Body of pancreas (tissue), 4 donors: Measurements from ENCODE around the gene KDM4B. TPM values are rescaled to one million over a fixed set of nuclear protein-coding genes. Genes with fewer than 3 reads are reported as not detected.
A peak's percentile ranks its signal among the peaks of the same experiment; 100 is the strongest.

ENCODE experiments used
- ATAC-seq: fragments of 150-250 bp; one replicate; pipeline ENCODE4 v1.9.1; 2016
- DNase-seq, 4 donors: peaks; one replicate each; pipeline ENCODE4 v3.0.0-alpha.2; 2019
- H3K27ac ChIP-seq, 4 donors: fragments of 200-600 bp; sonication (generic); 1 replicate in 3 of 4; 2 replicates in 1 of 4; pipeline versions ENCODE4 v1.5.1 to v1.6.1; 2016 to 2019; ENCODE audit warnings: mild to moderate bottlenecking in 1 of 4, mixed read lengths in 1 of 4, moderate library complexity in 1 of 4
- H3K27me3 ChIP-seq, 2 donors: fragments of 200-600 bp; sonication (generic); one replicate each; pipeline ENCODE4 v1.6.0; 2016; ENCODE audit warnings: mild to moderate bottlenecking in 1 of 2
- H3K36me3 ChIP-seq, 2 donors: fragments of 200-600 bp; sonication (generic); replicated peaks in 1 of 2; 2 replicates each; pipeline ENCODE4 v1.5.1; 2016; ENCODE audit warnings: low read depth in 2 of 2; ENCODE audit not compliant: insufficient read depth in 1 of 2
- H3K4me1 ChIP-seq: fragments of 200-600 bp; sonication (generic); one replicate; pipeline ENCODE4 v1.6.0; 2016
- H3K4me3 ChIP-seq, 2 donors: fragments of 200-600 bp; sonication (generic); 1 replicate in 1 of 2; 2 replicates in 1 of 2; pipeline ENCODE4 v1.5.1; 2016 to 2019
- H3K9me3 ChIP-seq, 3 donors: fragments of 200-600 bp; sonication (generic); 1 replicate in 2 of 3; 2 replicates in 1 of 3; pipeline ENCODE4 v1.5.1; 2016
- CTCF ChIP-seq, 7 experiments: fragments of 450-650 bp in 4 of 7; fragments of 200-600 bp in 3 of 7; sonication (generic) in 3 of 7; IDR thresholded peaks; one replicate each; pipeline ENCODE4 v1.5.1; 2016 to 2019; ENCODE audit warnings: antibody characterized with exemption in 7 of 7
- POLR2A ChIP-seq, 3 donors: fragments of 450-650 bp; IDR thresholded peaks; one replicate each; pipeline ENCODE4 v1.6.1; 2016; ENCODE audit warnings: antibody characterized with exemption in 3 of 3, mild to moderate bottlenecking in 2 of 3
- WGBS, 2 donors: methylation state at CpG; one replicate each; pipeline ENCODE4 v1.1.5; 2017; 5-methylcytosine and 5-hydroxymethylcytosine counted together
- intact Hi-C: fragments of 100-400 bp; cut with DNase I; formaldehyde crosslinking; loops from one replicate; pipeline ENCODE4 v1.15.1; 2023
- total RNA-seq, 2 donors: library from RNA; depleted of rRNA; stranded (reverse); fragments of >200 nt; gene quantifications; one replicate each; pipeline ENCODE4 v1.1.0, GENCODE V29; 2016

Gene KDM4B
- total RNA-seq, 2 donors from 2014 or later: 18.9 to 35.3 TPM

DNA sequence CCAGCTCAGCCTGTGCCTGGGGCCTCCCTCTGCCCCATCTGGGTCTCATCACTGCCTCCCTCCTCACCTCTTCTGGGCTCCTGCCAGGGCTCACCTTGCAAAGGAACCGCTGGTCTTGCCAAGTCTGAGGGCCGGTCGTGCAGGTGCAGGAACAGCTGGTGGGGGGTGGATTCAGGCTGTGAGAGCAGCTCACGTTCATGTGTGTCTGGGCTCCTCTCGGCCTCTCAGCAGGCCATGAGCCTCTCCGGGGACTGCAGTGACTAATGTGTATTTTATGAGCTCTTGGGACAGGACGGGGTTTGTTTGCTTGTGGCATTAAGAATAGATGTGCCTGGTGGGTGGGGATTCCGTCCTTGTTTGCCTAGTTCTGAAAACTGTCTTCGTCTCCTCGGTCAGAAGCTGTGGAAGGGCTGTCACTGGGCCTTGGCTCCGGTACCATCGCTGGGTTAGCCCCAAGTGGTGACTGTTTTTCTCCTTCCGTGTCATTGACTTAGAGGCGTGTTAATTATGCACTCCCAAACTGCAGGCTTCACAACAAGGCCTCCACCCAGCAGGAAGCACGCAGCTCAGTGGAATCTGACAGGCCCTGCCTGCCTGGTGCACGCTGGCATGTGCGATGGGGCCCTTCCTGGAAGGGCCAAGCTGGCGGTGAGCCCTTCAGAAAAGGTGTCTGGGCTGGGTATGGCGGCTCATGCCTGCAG lies 77.6 kb downstream of the KDM4B start:
- 23 to 25% methylated on average over 7 to 19 of the region's 19 CpGs for WGBS, 2 donors
- intact Hi-C loops: loop anchor here (10.0 kb wide), 1 partner anchor 538 kb away; no protein-coding TSS in a partner anchor
- no peaks in the 10 kb centered on the region for H3K9me3 ChIP-seq
- H3K27ac ChIP-seq: peak overlapping the region; percentile 27 to 77 (median 53)
- peak; percentile 68 for ATAC-seq
- DNase-seq: peak; percentile 80 to 94 (median 93)
- H3K4me1 ChIP-seq: peaks cover 37% of the 10 kb centered on the region
- no peak overlapping the region for H3K4me3 ChIP-seq
- peaks cover 0 to 4% of the 10 kb centered on the region in 2 donors for H3K36me3 ChIP-seq
- TF ChIP-seq POLR2A (IDR thresholded peaks at IDR 0.05) (peak in 1 of 3 donors; percentile 4), CTCF (IDR thresholded peaks at IDR 0.05) (no peak)
- H3K27me3 ChIP-seq: no peaks in the 10 kb centered on the region

GRCh38 chr19:5047251-5047935 lies 78.5 kb downstream of the KDM4B start:
- H3K36me3 ChIP-seq: peaks cover 0 to 3% of the 10 kb centered on the region in 2 donors
- no peak overlapping the region for H3K4me3 ChIP-seq
- H3K4me1 ChIP-seq: peaks cover 37% of the 10 kb centered on the region
- TF ChIP-seq CTCF (IDR thresholded peaks at IDR 0.05) (no peak), POLR2A (IDR thresholded peaks at IDR 0.05) (peak in 1 of 3 donors; percentile 4)
- no peak for ATAC-seq
- DNase-seq: no peak
- no peaks in the 10 kb centered on the region for H3K27me3 ChIP-seq
- no peaks in the 10 kb centered on the region for H3K9me3 ChIP-seq
- WGBS, 2 donors: 93 to 94% methylated on average over 4 to 30 of the region's 39 CpGs
- intact Hi-C loops: loop anchor here (10.0 kb wide), 1 partner anchor 537 kb away; no protein-coding TSS in a partner anchor
- H3K27ac ChIP-seq: peak overlapping the region; percentile 27 to 77 (median 41)

DNA sequence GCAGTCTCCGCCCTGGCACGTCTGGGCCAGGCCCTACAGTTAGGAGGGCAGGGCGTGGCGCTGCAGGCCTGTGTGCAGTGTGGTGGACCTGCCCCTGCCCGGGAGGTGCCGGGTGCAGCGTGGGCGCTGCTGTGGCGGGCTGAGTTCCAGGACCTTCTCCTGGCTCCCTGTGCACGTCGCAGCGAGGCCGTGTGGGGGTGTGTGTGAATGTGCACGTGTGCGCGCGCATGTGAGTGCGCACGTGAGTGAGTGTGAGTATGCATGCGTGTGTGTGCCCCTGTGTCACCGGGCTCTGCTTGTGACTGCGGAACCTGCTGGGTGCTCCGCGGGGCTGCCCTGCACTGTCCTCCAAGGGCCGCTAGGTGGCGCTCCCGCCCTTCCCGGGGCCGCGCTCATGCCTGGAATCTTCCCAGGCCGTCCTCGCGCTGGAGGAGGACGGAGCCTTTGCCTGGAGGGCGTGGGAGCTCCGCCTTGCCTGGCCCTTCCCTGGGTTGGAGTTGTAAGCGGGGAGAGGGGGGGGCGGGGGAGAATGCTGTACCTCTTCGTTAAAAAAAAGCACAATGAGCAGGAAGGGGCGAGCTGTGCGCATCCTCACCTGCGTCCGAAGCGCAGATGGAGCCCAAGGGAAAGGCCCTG lies 79.3 kb downstream of the KDM4B start:
- ATAC-seq (peak; percentile 78), DNase-seq (peak; percentile 80 to 87 (median 84))
- Histone ChIP-seq H3K9me3 (no peaks in the 10 kb centered on the region), H3K36me3 (no peaks in the 10 kb centered on the region), H3K27ac (peak overlapping the region in 2 of 4 donors; percentile 27 to 77), H3K4me1 (peaks cover 37% of the 10 kb centered on the region), H3K4me3 (no peak overlapping the region), H3K27me3 (no peaks in the 10 kb centered on the region)
- intact Hi-C loops: loop anchor here (10.0 kb wide), 1 partner anchor 537 kb away; no protein-coding TSS in a partner anchor
- WGBS, 2 donors: 23 to 67% methylated on average over 7 to 43 of the region's 44 CpGs
- TF ChIP-seq CTCF (IDR thresholded peaks at IDR 0.05) (peak; percentile 97 to 100 (median 99)), POLR2A (IDR thresholded peaks at IDR 0.05) (no peak)

- DNase-seq: peak in 1 of 4 donors; percentile 79
- TF ChIP-seq POLR2A (IDR thresholded peaks at IDR 0.05): no peak
- TF ChIP-seq CTCF (IDR thresholded peaks at IDR 0.05): no peak
- Histone ChIP-seq H3K4me1 (peaks cover 37% of the 10 kb centered on the region), H3K27ac (no peak overlapping the region), H3K36me3 (no peaks in the 10 kb centered on the region), H3K27me3 (no peaks in the 10 kb centered on the region), H3K4me3 (no peak overlapping the region), H3K9me3 (no peaks in the 10 kb centered on the region)
- intact Hi-C loops: loop anchor here (10.0 kb wide), 1 partner anchor 536 kb away; no protein-coding TSS in a partner anchor
- 80 to 90% methylated on average over 24 to 29 of the region's 36 CpGs for WGBS, 2 donors
- ATAC-seq: no peak
Observed at GRCh38 chr19:5048727-5049553, 80.0 kb downstream of the KDM4B start.
